ENCODE results near the gene CDH3.

The CDH3 gene

DNA sequence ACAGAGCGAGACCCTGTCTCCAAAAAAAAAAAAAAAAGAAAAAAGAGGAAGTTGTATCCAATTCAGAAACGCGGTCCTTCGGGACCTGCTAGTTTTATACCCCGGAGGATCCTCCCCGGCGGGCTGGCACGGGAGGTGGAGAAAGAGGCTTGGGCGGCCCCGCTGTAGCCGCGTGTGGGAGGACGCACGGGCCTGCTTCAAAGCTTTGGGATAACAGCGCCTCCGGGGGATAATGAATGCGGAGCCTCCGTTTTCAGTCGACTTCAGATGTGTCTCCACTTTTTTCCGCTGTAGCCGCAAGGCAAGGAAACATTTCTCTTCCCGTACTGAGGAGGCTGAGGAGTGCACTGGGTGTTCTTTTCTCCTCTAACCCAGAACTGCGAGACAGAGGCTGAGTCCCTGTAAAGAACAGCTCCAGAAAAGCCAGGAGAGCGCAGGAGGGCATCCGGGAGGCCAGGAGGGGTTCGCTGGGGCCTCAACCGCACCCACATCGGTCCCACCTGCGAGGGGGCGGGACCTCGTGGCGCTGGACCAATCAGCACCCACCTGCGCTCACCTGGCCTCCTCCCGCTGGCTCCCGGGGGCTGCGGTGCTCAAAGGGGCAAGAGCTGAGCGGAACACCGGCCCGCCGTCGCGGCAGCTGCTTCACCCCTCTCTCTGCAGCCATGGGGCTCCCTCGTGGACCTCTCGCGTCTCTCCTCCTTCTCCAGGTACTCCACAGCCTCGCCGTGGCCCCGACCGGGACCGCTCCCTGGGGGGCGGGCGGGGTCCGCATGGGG, at the start of gene CDH3:
CDH3 (plus strand) TSS at position 596 of the 779 bp plus-strand sequence; CDS start at position 666, 70 bp downstream.
- TF ChIP-seq ZNF8 (CRISPR knock-in tag; IDR thresholded peaks at IDR 0.05), result no peak
- TF ChIP-seq ISL1 (CRISPR knock-in tag; IDR thresholded peaks at IDR 0.05), result no peak
- TF ChIP-seq, protein P1, sequence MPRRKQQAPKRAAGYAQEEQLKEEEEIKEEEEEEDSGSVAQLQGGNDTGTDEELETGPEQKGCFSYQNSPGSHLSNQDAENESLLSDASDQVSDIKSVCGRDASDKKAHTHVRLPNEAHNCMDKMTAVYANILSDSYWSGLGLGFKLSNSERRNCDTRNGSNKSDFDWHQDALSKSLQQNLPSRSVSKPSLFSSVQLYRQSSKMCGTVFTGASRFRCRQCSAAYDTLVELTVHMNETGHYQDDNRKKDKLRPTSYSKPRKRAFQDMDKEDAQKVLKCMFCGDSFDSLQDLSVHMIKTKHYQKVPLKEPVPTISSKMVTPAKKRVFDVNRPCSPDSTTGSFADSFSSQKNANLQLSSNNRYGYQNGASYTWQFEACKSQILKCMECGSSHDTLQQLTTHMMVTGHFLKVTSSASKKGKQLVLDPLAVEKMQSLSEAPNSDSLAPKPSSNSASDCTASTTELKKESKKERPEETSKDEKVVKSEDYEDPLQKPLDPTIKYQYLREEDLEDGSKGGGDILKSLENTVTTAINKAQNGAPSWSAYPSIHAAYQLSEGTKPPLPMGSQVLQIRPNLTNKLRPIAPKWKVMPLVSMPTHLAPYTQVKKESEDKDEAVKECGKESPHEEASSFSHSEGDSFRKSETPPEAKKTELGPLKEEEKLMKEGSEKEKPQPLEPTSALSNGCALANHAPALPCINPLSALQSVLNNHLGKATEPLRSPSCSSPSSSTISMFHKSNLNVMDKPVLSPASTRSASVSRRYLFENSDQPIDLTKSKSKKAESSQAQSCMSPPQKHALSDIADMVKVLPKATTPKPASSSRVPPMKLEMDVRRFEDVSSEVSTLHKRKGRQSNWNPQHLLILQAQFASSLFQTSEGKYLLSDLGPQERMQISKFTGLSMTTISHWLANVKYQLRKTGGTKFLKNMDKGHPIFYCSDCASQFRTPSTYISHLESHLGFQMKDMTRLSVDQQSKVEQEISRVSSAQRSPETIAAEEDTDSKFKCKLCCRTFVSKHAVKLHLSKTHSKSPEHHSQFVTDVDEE (CRISPR knock-in tag; IDR thresholded peaks at IDR 0.05), result no peak
- no peak for TF ChIP-seq ZNF565 (CRISPR knock-in tag; conservative IDR thresholded peaks at IDR 0.05; ENCODE audit: low read depth)
- no peak for TF ChIP-seq TOX (CRISPR knock-in tag; IDR thresholded peaks at IDR 0.05; ENCODE audit: borderline replicate concordance)
- TF ChIP-seq, protein P2, sequence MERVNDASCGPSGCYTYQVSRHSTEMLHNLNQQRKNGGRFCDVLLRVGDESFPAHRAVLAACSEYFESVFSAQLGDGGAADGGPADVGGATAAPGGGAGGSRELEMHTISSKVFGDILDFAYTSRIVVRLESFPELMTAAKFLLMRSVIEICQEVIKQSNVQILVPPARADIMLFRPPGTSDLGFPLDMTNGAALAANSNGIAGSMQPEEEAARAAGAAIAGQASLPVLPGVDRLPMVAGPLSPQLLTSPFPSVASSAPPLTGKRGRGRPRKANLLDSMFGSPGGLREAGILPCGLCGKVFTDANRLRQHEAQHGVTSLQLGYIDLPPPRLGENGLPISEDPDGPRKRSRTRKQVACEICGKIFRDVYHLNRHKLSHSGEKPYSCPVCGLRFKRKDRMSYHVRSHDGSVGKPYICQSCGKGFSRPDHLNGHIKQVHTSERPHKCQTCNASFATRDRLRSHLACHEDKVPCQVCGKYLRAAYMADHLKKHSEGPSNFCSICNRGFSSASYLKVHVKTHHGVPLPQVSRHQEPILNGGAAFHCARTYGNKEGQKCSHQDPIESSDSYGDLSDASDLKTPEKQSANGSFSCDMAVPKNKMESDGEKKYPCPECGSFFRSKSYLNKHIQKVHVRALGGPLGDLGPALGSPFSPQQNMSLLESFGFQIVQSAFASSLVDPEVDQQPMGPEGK (CRISPR knock-in tag; IDR thresholded peaks at IDR 0.05; ENCODE audit: borderline replicate concordance), result no peak
- no peak for TF ChIP-seq BACH2 (CRISPR knock-in tag; IDR thresholded peaks at IDR 0.05; ENCODE audit: borderline replicate concordance)
- TF ChIP-seq, protein P3, sequence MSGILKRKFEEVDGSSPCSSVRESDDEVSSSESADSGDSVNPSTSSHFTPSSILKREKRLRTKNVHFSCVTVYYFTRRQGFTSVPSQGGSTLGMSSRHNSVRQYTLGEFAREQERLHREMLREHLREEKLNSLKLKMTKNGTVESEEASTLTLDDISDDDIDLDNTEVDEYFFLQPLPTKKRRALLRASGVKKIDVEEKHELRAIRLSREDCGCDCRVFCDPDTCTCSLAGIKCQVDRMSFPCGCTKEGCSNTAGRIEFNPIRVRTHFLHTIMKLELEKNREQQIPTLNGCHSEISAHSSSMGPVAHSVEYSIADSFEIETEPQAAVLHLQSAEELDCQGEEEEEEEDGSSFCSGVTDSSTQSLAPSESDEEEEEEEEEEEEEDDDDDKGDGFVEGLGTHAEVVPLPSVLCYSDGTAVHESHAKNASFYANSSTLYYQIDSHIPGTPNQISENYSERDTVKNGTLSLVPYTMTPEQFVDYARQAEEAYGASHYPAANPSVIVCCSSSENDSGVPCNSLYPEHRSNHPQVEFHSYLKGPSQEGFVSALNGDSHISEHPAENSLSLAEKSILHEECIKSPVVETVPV (CRISPR knock-in tag; IDR thresholded peaks at IDR 0.05), result no peak
- no peak for TF ChIP-seq GLIS3 (CRISPR knock-in tag; IDR thresholded peaks at IDR 0.05)
- no peak for TF ChIP-seq POU6F1 (CRISPR knock-in tag; IDR thresholded peaks at IDR 0.05; ENCODE audit: borderline replicate concordance, low read depth)
- TF ChIP-seq ZC3H10 (CRISPR knock-in tag; IDR thresholded peaks at IDR 0.05), result no peak
- TF ChIP-seq TCF4 (CRISPR knock-in tag; IDR thresholded peaks at IDR 0.05; ENCODE audit: borderline replicate concordance), result no peak
- no peak for TF ChIP-seq ARNTL (CRISPR knock-in tag; IDR thresholded peaks at IDR 0.05; ENCODE audit: borderline replicate concordance, low read depth)
- no peak for TF ChIP-seq ZFP30 (CRISPR knock-in tag; IDR thresholded peaks at IDR 0.05)
- no peak for TF ChIP-seq OSR1 (CRISPR knock-in tag; IDR thresholded peaks at IDR 0.05)
- TF ChIP-seq CSDC2 (CRISPR knock-in tag; IDR thresholded peaks at IDR 0.05), result no peak
- TF ChIP-seq SNAI2 (CRISPR knock-in tag; IDR thresholded peaks at IDR 0.05), result no peak
- ATAC-seq, result no peak

DNA sequence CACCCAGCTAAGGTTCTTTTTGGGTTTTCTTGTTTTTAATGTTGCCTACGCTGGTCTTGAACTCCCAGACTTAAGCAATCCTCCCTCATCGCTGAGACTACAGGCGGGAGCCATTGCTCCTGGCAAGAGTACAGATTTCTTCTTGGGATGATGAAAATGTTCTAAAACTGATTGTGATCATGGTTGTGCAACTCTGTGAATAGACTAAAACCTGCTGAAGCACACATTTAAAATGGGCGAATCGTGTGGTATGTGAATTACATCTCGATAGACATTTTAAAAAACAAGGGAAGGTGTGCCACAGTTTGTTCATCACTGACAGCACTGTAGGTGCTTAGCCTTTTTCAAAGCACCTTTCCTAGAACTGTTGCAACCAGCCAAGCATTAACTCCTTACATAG, 48.8 kb upstream of the CDH3 start:
- TF ChIP-seq, protein P3 (CRISPR knock-in tag; IDR thresholded peaks at IDR 0.05), result no peak
- TF ChIP-seq, protein P2 (CRISPR knock-in tag; IDR thresholded peaks at IDR 0.05; ENCODE audit: borderline replicate concordance), result no peak
- TF ChIP-seq PPARA (CRISPR knock-in tag; IDR thresholded peaks at IDR 0.05; ENCODE audit: borderline replicate concordance), result no peak
- TF ChIP-seq CREB5 (CRISPR knock-in tag; IDR thresholded peaks at IDR 0.05; ENCODE audit: low read depth), result no peak
- no peak for TF ChIP-seq ZNF565 (CRISPR knock-in tag; conservative IDR thresholded peaks at IDR 0.05; ENCODE audit: low read depth)
- no peak for TF ChIP-seq POU6F1 (CRISPR knock-in tag; IDR thresholded peaks at IDR 0.05; ENCODE audit: borderline replicate concordance, low read depth)
- no peak for TF ChIP-seq ZC3H10 (CRISPR knock-in tag; IDR thresholded peaks at IDR 0.05)
- no peak for TF ChIP-seq TOX (CRISPR knock-in tag; IDR thresholded peaks at IDR 0.05; ENCODE audit: borderline replicate concordance)
- no peak for TF ChIP-seq CSDC2 (CRISPR knock-in tag; IDR thresholded peaks at IDR 0.05)
- TF ChIP-seq OSR1 (CRISPR knock-in tag; IDR thresholded peaks at IDR 0.05), result no peak
- TF ChIP-seq ESRRG (CRISPR knock-in tag; IDR thresholded peaks at IDR 0.05), result no peak
- no peak for TF ChIP-seq ZFP3 (CRISPR knock-in tag; IDR thresholded peaks at IDR 0.05)
- no peak for TF ChIP-seq GLIS3 (CRISPR knock-in tag; IDR thresholded peaks at IDR 0.05)
- ATAC-seq, result no peak

All from SK-N-SH treated with all-trans-retinoic acid at 6 μM for 48 hours (cell line).